ENCODE results near the gene IFIH1. TPM values are rescaled to one million over a fixed set of nuclear protein-coding genes. Genes with fewer than 3 reads are reported as not detected.
A peak's percentile ranks its signal among the peaks of the same experiment; 100 is the strongest.

The IFIH1 gene
- total RNA-seq, 1 experiment from 2014 or later = 7.8 TPM

DNA sequence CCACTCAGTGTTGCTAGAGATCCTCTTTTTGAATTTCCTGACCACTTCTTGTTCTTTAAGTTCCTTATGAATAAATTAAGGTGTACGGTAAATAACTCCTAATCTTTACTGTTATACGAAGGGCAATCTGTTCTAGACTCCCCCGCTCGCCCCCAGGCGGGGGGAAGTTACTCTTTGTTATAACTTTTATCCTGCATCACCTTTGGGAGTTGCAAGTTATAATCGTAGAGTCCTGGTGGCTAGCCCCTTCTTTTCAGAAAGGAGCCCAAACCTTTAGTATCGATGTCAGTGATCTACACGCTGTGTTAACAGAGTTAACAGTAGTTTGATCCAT is 26.1 kb upstream of the IFIH1 start:
- H3K27ac ChIP-seq (ENCODE audit: low read length) = no peak overlapping the region
- H3K4me1 ChIP-seq (ENCODE audit: insufficient read depth, low read length) = peaks cover 10% of the 10 kb centered on the region
- H3K4me2 ChIP-seq (ENCODE audit: low read length) = peak overlapping the region; percentile 87
- peaks cover 9% of the 10 kb centered on the region for H3K79me2 ChIP-seq (ENCODE audit: low read length)
- no peak for ATAC-seq
- POLR2A ChIA-PET (ENCODE audit: unreplicated experiment) = no interaction called here
- no peaks in the 10 kb centered on the region for H3K27me3 ChIP-seq (ENCODE audit: low read length)
- H3K4me3 ChIP-seq (ENCODE audit: low read length) = peak overlapping the region; percentile 76
- peak; percentile 14 for DNase-seq
- no peaks in the 10 kb centered on the region for H3F3A ChIP-seq (ENCODE audit: low read length, unreplicated experiment)
- CTCF ChIA-PET = no interaction called here
- intact Hi-C loops (cut with micrococcal nuclease) = no loop called here
- no peaks in the 10 kb centered on the region for H3K36me3 ChIP-seq (ENCODE audit: low read depth, low read length)
- no peaks in the 10 kb centered on the region for H3K9me3 ChIP-seq (ENCODE audit: low read length)
- BruUV-seq (replicated peaks) = TSS peak; percentile 63
- H3K9ac ChIP-seq (ENCODE audit: low read length) = peak overlapping the region; percentile 54
- TF ChIP-seq, protein P1, sequence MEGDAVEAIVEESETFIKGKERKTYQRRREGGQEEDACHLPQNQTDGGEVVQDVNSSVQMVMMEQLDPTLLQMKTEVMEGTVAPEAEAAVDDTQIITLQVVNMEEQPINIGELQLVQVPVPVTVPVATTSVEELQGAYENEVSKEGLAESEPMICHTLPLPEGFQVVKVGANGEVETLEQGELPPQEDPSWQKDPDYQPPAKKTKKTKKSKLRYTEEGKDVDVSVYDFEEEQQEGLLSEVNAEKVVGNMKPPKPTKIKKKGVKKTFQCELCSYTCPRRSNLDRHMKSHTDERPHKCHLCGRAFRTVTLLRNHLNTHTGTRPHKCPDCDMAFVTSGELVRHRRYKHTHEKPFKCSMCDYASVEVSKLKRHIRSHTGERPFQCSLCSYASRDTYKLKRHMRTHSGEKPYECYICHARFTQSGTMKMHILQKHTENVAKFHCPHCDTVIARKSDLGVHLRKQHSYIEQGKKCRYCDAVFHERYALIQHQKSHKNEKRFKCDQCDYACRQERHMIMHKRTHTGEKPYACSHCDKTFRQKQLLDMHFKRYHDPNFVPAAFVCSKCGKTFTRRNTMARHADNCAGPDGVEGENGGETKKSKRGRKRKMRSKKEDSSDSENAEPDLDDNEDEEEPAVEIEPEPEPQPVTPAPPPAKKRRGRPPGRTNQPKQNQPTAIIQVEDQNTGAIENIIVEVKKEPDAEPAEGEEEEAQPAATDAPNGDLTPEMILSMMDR (conservative IDR thresholded peaks at IDR 0.05; ENCODE audit: low read depth, low read length) = 0 out of 2 replicates have a peak, but pooled peaks have one; percentile 15
- TF ChIP-seq EZH2 (IDR thresholded peaks at IDR 0.05; ENCODE audit: low read length, unreplicated experiment) (no peak), EZH2phosphoT487 (IDR thresholded peaks at IDR 0.05; ENCODE audit: borderline replicate concordance, low read length) (no peak)
- H2AFZ ChIP-seq (ENCODE audit: low read length) = peak overlapping the region; percentile 88
- no peaks in the 10 kb centered on the region for H3K9me2 ChIP-seq (replicated peaks; ENCODE audit: low read length)
- no peaks in the 10 kb centered on the region for H4K20me1 ChIP-seq (ENCODE audit: low read length)

DNA sequence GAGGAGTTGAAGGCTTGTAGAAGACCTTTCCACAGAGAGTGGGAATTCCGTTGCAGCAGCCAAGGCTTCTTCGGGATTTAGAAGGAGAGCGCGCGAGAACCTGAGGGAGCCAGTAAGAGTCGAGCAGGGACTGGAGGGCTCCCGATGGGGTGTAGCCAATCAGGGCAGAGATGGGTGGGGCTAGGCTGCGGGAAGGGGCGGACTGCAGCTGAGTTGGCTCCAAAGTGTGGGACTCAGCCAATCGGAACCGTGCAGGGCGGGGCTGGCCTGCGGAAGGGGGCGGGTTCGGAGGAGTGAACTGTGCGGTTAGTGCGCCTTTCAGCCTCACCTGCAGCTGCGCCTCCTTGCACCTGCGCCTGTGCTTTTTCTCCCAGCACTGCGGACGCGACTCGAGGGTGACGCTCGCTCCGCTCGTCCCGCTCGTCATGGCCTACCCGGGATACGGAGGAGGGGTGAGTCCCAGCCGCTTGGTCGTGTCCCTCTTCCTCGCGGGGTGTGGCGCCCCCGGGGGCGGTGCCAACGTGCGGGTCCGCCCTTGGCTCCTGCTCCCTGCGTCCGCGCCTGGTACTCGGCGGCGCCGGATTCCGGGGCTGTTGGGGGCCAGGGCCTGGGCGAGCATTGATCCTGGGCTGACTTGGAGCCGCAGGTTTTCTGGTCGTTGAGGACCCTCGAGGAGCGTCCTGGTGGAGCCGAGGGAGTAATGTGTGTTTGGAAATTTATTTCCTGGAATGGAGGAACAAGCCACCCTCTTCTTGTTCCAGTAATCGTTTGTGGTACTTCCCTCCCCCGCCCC is 25.5 kb upstream of the IFIH1 start, which contains the start of gene GCA:
TSS of gene GCA (plus strand) at position 309 of the 793 bp plus-strand sequence. CDS start at position 426, 117 bp downstream.
- peak; percentile 98 for ATAC-seq
- Histone ChIP-seq H3K4me2 (ENCODE audit: low read length) (peak within 1 kb of the TSS; percentile 87), H3K9me2 (replicated peaks; ENCODE audit: low read length) (no peaks in the 10 kb centered on the region), H3K36me3 (ENCODE audit: low read depth, low read length) (no peaks in the 10 kb centered on the region), H3K9ac (ENCODE audit: low read length) (peak within 1 kb of the TSS; percentile 54), H3K4me1 (ENCODE audit: insufficient read depth, low read length) (peaks cover 10% of the 10 kb centered on the region), H3K27me3 (ENCODE audit: low read length) (no peaks in the 10 kb centered on the region), H3K79me2 (ENCODE audit: low read length) (peaks cover 9% of the 10 kb centered on the region), H3K9me3 (ENCODE audit: low read length) (no peaks in the 10 kb centered on the region), H3K4me3 (ENCODE audit: low read length) (peak within 1 kb of the TSS; percentile 76), H3F3A (ENCODE audit: low read length, unreplicated experiment) (no peaks in the 10 kb centered on the region), H4K20me1 (ENCODE audit: low read length) (no peaks in the 10 kb centered on the region), H2AFZ (ENCODE audit: low read length) (peak within 1 kb of the TSS; percentile 88), H3K27ac (ENCODE audit: low read length) (no peak within 1 kb of the TSS)
- CTCF ChIA-PET = no interaction called here
- no TSS peak for BruUV-seq (replicated peaks)
- DNase-seq = peak; percentile 96
- POLR2A ChIA-PET (ENCODE audit: unreplicated experiment) = no interaction called here
- TF ChIP-seq EZH2 (IDR thresholded peaks at IDR 0.05; ENCODE audit: low read length, unreplicated experiment) (no peak), EZH2phosphoT487 (IDR thresholded peaks at IDR 0.05; ENCODE audit: borderline replicate concordance, low read length) (no peak)
- TF ChIP-seq, protein P1 (conservative IDR thresholded peaks at IDR 0.05; ENCODE audit: low read depth, low read length) = no peak
- intact Hi-C loops (cut with micrococcal nuclease) = no loop called here

DNA sequence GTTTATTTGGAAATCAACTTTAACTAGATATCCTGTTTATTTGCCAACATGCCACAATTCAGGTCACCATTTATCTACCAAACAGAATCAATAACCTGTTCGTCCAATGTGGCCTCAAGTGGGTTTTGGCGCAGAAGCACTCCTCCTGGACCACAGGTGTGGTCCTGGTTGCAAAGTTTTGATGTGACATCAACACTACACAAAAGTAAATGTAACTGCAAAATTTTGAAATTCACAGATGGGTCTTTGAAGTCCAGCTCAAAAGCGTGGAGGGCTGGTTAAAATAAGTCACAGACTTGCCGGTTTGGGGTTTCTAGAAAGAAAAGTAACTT is 25.0 kb upstream of the IFIH1 start:
- Histone ChIP-seq H3K36me3 (ENCODE audit: low read depth, low read length) (no peaks in the 10 kb centered on the region), H3K79me2 (ENCODE audit: low read length) (peaks cover 9% of the 10 kb centered on the region), H4K20me1 (ENCODE audit: low read length) (no peaks in the 10 kb centered on the region), H3K27ac (ENCODE audit: low read length) (no peak overlapping the region), H3K27me3 (ENCODE audit: low read length) (no peaks in the 10 kb centered on the region), H3K9ac (ENCODE audit: low read length) (no peak overlapping the region), H2AFZ (ENCODE audit: low read length) (peak overlapping the region; percentile 88), H3F3A (ENCODE audit: low read length, unreplicated experiment) (no peaks in the 10 kb centered on the region), H3K4me2 (ENCODE audit: low read length) (peak overlapping the region; percentile 79), H3K9me3 (ENCODE audit: low read length) (no peaks in the 10 kb centered on the region), H3K4me1 (ENCODE audit: insufficient read depth, low read length) (peaks cover 10% of the 10 kb centered on the region), H3K4me3 (ENCODE audit: low read length) (peak overlapping the region; percentile 76), H3K9me2 (replicated peaks; ENCODE audit: low read length) (no peaks in the 10 kb centered on the region)
- TF ChIP-seq, protein P1 (conservative IDR thresholded peaks at IDR 0.05; ENCODE audit: low read depth, low read length) = no peak
- TF ChIP-seq EZH2 (IDR thresholded peaks at IDR 0.05; ENCODE audit: low read length, unreplicated experiment) = no peak
- no peak for TF ChIP-seq EZH2phosphoT487 (IDR thresholded peaks at IDR 0.05; ENCODE audit: borderline replicate concordance, low read length)
- DNase-seq (no peak), ATAC-seq (no peak)
- CTCF ChIA-PET = no interaction called here
- POLR2A ChIA-PET (ENCODE audit: unreplicated experiment) = no interaction called here
- BruUV-seq (replicated peaks) = TSS peak; percentile 77
- intact Hi-C loops (cut with micrococcal nuclease) = no loop called here
